Vagina (tissue), 2 donors: Measurements from ENCODE around the gene RASGRF2.

Source experiments
- CTCF ChIP-seq, 3 experiments: fragments of 450-650 bp in 2 of 3; fragments of 200-600 bp in 1 of 3; sonication (generic) in 1 of 3; IDR thresholded peaks; one replicate each; pipeline ENCODE4 v1.5.1; 2017 to 2019; ENCODE audit warnings: antibody characterized with exemption in 3 of 3, mild to moderate bottlenecking in 2 of 3, moderate library complexity in 2 of 3
- POLR2A ChIP-seq, 2 donors: fragments of 450-650 bp; IDR thresholded peaks; one replicate each; pipeline ENCODE4 v1.6.1; 2017; ENCODE audit warnings: antibody characterized with exemption in 2 of 2, mild to moderate bottlenecking in 2 of 2, moderate library complexity in 2 of 2
- POLR2AphosphoS5 ChIP-seq, 2 donors: sonication (generic); formaldehyde crosslinking; IDR thresholded peaks; one replicate each; pipeline ENCODE4 v1.9.0; 2017; ENCODE audit warnings: antibody characterized with exemption in 2 of 2, mild to moderate bottlenecking in 2 of 2, low read depth in 1 of 2; ENCODE audit not compliant: insufficient read depth in 1 of 2

DNA sequence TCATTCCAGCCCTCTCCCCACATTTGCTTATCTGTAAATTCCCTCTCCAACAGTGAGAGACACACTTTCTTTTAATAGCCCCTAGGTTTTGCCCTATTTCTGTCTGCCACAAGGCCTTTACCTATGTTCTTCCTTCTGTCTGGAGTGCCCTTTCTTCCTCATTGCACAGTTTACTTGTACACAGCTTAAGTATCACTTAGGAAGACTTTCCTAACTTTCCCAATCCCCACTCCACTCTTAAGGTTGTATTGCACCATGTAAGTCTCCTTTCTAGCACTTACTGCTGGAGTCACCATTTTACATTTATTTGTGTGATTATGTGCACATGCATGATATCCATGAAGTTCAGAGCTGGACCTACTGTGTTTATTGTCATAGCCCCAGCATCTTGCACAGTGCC, 262.1 kb downstream of the RASGRF2 start:
- TF ChIP-seq POLR2A (IDR thresholded peaks at IDR 0.05) (no peak), CTCF (IDR thresholded peaks at IDR 0.05) (no peak), POLR2AphosphoS5 (IDR thresholded peaks at IDR 0.05; ENCODE audit: insufficient read depth in 1 of 2, low read depth in 1 of 2) (no peak)
